ENCODE data around the gene USH1C.

USH1C gene

GRCh38 chr11:17544181-17544622 lies at the start of gene USH1C:
Gene USH1C (minus strand): TSS chr11:17544416. CDS start chr11:17544307, 109 bp downstream.
- DNase-seq (ENCODE audit: low read depth): no peak
- TF ChIP-seq CTCF (IDR thresholded peaks at IDR 0.05; ENCODE audit: insufficient read depth, low read depth, low read length, missing control alignments): no peak
- no peak within 1 kb of the TSS for H3K4me3 ChIP-seq (ENCODE audit: low read depth, low read length)

- DNase-seq (ENCODE audit: low read depth): no peak
- no peak for TF ChIP-seq CTCF (IDR thresholded peaks at IDR 0.05; ENCODE audit: insufficient read depth, low read depth, low read length, missing control alignments)
- H3K4me3 ChIP-seq (ENCODE audit: low read depth, low read length): no peak overlapping the region
Measured at GRCh38 chr11:17593466-17594245, 49.4 kb upstream of the USH1C start.

GRCh38 chr11:17591293-17591692 lies 47.1 kb upstream of the USH1C start:
- no peak for DNase-seq (ENCODE audit: low read depth)
- no peak overlapping the region for H3K4me3 ChIP-seq (ENCODE audit: low read depth, low read length)
- TF ChIP-seq CTCF (IDR thresholded peaks at IDR 0.05; ENCODE audit: insufficient read depth, low read depth, low read length, missing control alignments): no peak

- no peak for TF ChIP-seq CTCF (IDR thresholded peaks at IDR 0.05; ENCODE audit: insufficient read depth, low read depth, low read length, missing control alignments)
- no peak overlapping the region for H3K4me3 ChIP-seq (ENCODE audit: low read depth, low read length)
- DNase-seq (ENCODE audit: low read depth): no peak
Measured at GRCh38 chr11:17590463-17590862, 46.2 kb upstream of the USH1C start.

DNA sequence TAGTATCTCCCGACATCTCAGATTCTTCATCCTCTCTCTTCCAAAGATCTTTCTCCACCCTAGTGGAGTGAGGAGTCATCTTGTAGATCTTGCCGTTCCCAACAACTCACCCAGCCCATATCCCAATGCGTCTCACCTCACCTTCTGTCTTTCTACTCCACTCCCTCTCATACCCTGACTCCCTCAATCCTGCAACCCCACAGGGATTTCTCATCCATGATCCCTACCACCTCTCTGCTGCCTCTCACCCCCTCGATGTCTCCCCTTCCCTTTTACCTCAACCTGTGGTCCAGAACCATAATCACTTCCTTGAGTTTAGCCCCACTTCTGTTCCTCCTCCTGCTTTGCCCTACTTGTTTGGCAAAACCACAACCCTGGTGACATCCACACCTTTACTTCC lies 44.5 kb upstream of the USH1C start:
- no peak for DNase-seq (ENCODE audit: low read depth)
- H3K4me3 ChIP-seq (ENCODE audit: low read depth, low read length): no peak overlapping the region
- TF ChIP-seq CTCF (IDR thresholded peaks at IDR 0.05; ENCODE audit: insufficient read depth, low read depth, low read length, missing control alignments): no peak

GRCh38 chr11:17588166-17588565 lies 44.0 kb upstream of the USH1C start:
- TF ChIP-seq CTCF (IDR thresholded peaks at IDR 0.05; ENCODE audit: insufficient read depth, low read depth, low read length, missing control alignments): no peak
- no peak for DNase-seq (ENCODE audit: low read depth)
- H3K4me3 ChIP-seq (ENCODE audit: low read depth, low read length): no peak overlapping the region

All from GM12865 (cell line).